NCI-H1436 (cell line): ENCODE measurements around the gene FADS1.

Experiments used
- DNase-seq: peaks from one replicate; lab custom pipeline; 2025; lab: John Stamatoyannopoulos, UW

The FADS1 gene

GRCh38 chr11:61776561-61777075 is 40.2 kb downstream of the FADS1 start:
- peak; percentile 44 for DNase-seq

GRCh38 chr11:61775606-61776554 is 40.9 kb downstream of the FADS1 start:
- DNase-seq, result no peak

GRCh38 chr11:61775106-61775505 is 41.7 kb downstream of the FADS1 start:
- no peak for DNase-seq

- DNase-seq, result no peak
Measured at GRCh38 chr11:61774411-61774810, 42.4 kb downstream of the FADS1 start.

- no peak for DNase-seq
Measured at GRCh38 chr11:61773809-61774208, 43.0 kb downstream of the FADS1 start.

GRCh38 chr11:61773356-61773755 is 43.4 kb downstream of the FADS1 start:
- no peak for DNase-seq

GRCh38 chr11:61771985-61772455 is 44.8 kb downstream of the FADS1 start:
- no peak for DNase-seq

- DNase-seq, result no peak
Measured at GRCh38 chr11:61771195-61771894, 45.5 kb downstream of the FADS1 start.

GRCh38 chr11:61769946-61770683 is 46.7 kb downstream of the FADS1 start:
- no peak for DNase-seq

GRCh38 chr11:61769169-61769920 is 47.5 kb downstream of the FADS1 start:
- no peak for DNase-seq

GRCh38 chr11:61768376-61769076 is 48.3 kb downstream of the FADS1 start:
- DNase-seq, result no peak

- DNase-seq, result no peak
Measured at GRCh38 chr11:61766353-61766841, 50.4 kb downstream of the FADS1 start.

- DNase-seq, result no peak
Measured at GRCh38 chr11:61765550-61766253, 51.1 kb downstream of the FADS1 start.

- no peak for DNase-seq
Measured at GRCh38 chr11:61764606-61765260, 52.1 kb downstream of the FADS1 start.

GRCh38 chr11:61763930-61764605 is 52.7 kb downstream of the FADS1 start:
- DNase-seq, result no peak

GRCh38 chr11:61762798-61763197 is 54.0 kb downstream of the FADS1 start:
- DNase-seq, result no peak

GRCh38 chr11:61762223-61762615 is 54.6 kb downstream of the FADS1 start:
- DNase-seq, result no peak

- DNase-seq, result no peak
Measured at GRCh38 chr11:61761440-61762222, 55.2 kb downstream of the FADS1 start.
